Measurements from ENCODE around the gene TRERF1. TPM values are rescaled to one million over a fixed set of nuclear protein-coding genes. Genes with fewer than 3 reads are reported as not detected.

TRERF1 gene
- total RNA-seq, 1 donor from 2014 or later: 49.1 TPM

GRCh38 chr6:42260396-42260888 is 191.3 kb downstream of the TRERF1 start:
- intact Hi-C loops (cut with micrococcal nuclease): loop anchor here (2.0 to 5.0 kb wide), 2 partner anchors 192 to 272 kb away; no protein-coding TSS in a partner anchor

DNA sequence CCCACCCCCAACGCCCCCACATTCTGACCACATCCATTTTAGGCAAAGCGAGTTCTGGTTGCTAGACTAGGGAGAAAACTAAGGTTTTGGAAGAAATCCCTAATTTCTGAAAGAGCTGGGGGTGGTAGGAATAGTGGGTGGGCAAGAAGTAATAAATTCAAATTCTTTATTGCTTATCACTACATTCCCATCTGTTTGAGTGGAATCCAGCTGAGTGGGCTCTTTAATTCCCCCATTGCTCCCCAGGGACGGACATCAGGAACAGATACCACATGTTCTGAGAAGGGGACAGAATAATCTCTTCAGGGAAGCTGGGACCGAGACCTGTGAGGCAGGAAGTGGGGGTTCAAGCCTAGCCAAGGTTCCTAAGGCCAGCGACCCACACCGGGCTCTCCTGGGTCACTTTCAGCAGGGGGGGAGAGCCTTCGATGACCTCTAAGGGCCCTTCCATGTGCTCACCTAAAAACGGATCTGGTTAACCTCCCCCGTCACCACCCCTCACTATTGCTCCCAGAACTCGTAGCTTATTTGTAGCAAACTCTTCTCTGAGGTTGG is 191.8 kb downstream of the TRERF1 start:
- intact Hi-C loops (cut with micrococcal nuclease): loop anchor here (2.0 to 5.0 kb wide), 2 partner anchors 193 to 272 kb away; no protein-coding TSS in a partner anchor

GRCh38 chr6:42259286-42259685 is 192.4 kb downstream of the TRERF1 start:
- intact Hi-C loops (cut with micrococcal nuclease): no loop called here

DNA sequence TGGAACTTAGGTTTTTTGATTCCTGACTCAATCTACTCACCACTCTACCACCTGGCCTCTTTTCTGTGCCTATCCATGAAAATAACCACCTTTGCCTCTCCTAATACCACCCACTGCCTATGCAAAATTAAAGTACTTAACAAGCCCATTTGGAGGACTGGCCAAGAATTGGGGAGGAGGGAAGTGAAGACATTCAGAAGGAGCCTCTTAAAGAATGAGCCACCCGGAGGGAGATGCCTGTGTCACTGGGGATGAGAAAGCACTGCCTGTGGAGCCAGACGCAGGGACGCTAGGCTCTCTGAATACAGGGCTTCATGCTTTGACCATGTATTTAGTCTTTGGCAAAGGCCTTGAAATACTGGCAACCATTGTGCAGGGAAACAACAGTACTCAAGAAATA is 194.1 kb downstream of the TRERF1 start:
- intact Hi-C loops (cut with micrococcal nuclease): no loop called here

GRCh38 chr6:42257063-42257462 is 194.7 kb downstream of the TRERF1 start:
- intact Hi-C loops (cut with micrococcal nuclease): no loop called here

DNA sequence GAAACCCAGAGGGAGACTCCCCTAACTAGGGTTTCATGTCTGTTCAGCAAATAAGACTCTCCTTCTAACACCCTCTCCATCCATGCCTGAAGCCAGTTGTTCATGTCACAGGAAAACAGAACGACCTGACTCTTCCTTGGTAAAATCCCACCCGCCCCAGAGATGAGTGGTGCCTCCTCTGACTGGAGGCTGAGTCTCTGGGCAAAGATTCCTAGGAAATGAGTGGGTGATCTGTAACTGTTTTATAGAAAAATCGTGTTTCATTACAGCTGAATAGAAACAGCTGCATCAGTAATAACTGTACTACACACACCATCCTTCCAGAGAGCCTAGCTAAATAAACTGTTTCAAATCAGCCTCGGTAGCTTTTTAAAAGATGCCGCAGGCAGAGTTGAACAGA is 196.7 kb downstream of the TRERF1 start:
- intact Hi-C loops (cut with micrococcal nuclease): no loop called here

DNA sequence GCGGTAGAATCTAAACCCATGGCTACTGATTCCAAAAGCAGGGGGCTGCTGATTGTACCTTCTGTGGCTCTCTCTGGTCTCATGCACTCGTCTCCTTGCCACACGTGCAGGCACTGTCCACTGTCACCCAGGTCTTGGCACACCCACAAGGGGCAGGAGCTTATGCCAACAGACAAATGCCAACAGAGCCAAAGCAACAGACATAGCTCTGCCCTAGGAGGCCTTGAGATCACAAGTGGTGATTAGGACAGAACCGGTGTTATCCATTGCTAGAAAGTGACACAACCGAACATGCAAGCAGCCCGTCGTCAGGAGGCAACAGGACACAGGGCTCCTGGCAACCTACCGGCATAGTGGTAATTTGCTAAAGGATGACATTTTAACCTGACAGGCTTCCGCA is 197.2 kb downstream of the TRERF1 start:
- intact Hi-C loops (cut with micrococcal nuclease): no loop called here

GRCh38 chr6:42251911-42252637 is 199.7 kb downstream of the TRERF1 start:
- intact Hi-C loops (cut with micrococcal nuclease): no loop called here

GRCh38 chr6:42251500-42251899 is 200.2 kb downstream of the TRERF1 start:
- intact Hi-C loops (cut with micrococcal nuclease): no loop called here

- intact Hi-C loops (cut with micrococcal nuclease): no loop called here
Measured at GRCh38 chr6:42250274-42250931, 201.3 kb downstream of the TRERF1 start.

DNA sequence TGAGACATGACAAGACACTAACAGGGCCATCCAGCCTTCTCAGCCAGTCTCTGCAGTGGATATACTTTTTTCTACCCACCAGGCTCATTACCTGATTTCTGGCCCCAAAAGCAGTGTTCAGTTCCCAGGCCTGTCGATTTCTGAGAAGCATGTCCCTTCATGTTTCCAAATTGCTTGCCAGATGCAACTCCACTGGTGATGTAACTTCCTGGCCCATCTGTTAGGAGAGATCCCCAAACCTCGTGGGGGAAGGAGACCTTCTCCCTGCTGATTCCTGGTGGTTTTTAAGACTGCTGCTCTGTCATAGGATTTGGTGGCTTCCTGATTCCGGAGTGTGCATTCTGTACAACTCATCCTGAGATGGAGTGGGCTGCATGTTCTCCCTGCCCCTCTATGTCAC is 202.4 kb downstream of the TRERF1 start:
- intact Hi-C loops (cut with micrococcal nuclease): no loop called here

DNA sequence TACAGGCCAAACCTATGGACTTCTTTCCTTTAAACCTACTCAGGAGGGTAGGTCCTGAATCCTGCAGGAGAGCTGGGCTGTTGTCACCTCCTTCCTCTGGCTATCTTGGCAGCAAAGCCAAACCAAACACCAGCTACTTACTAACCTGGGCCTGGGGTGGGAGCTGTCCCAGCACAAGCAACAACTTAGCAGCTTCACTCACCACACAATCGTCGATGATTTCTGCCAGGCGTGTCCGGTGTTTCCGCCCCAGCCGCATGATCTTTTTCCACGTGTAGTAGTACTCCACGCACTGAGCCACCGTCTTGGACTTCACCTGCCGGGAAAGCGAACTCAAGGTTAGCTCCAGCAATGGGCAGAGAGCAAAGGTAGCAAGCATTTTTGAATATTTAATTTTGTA is 208.7 kb downstream of the TRERF1 start:
- intact Hi-C loops (cut with micrococcal nuclease): no loop called here

- intact Hi-C loops (cut with micrococcal nuclease): no loop called here
Measured at GRCh38 chr6:42241915-42242314, 209.8 kb downstream of the TRERF1 start.

DNA sequence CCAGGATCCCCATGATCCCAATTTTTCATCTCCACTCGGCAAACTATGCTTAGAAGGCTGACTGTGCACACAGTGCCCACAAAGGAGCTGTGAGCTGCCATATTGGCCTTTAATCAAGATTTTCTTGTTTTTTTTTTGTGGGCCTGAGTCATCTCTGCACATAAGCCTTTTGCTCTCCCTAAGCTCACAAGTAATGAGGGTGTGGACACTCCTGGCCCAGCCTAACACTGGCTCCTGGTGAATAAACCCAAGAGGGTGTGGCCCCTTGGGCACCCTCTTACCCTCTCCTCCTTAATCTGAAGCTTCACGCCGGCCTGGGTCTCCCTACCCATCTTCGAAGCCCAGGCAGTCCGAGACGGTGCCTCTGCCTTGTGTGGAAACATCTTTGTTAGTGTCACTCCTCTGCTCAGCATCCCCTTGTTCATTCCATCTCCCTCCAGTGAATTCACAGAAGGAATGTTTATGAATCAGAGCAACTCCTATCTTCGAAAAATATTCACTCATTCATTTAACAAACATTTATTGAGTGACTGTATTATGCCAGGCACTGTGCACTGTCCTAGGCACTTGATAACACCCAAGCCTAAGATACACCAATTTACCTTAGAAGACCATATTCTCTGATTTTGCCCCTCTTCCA is 211.9 kb downstream of the TRERF1 start:
- intact Hi-C loops (cut with micrococcal nuclease): no loop called here

GRCh38 chr6:42239333-42239732 is 212.4 kb downstream of the TRERF1 start:
- intact Hi-C loops (cut with micrococcal nuclease): no loop called here

- intact Hi-C loops (cut with micrococcal nuclease): no loop called here
Measured at GRCh38 chr6:42237857-42238256, 213.9 kb downstream of the TRERF1 start.

DNA sequence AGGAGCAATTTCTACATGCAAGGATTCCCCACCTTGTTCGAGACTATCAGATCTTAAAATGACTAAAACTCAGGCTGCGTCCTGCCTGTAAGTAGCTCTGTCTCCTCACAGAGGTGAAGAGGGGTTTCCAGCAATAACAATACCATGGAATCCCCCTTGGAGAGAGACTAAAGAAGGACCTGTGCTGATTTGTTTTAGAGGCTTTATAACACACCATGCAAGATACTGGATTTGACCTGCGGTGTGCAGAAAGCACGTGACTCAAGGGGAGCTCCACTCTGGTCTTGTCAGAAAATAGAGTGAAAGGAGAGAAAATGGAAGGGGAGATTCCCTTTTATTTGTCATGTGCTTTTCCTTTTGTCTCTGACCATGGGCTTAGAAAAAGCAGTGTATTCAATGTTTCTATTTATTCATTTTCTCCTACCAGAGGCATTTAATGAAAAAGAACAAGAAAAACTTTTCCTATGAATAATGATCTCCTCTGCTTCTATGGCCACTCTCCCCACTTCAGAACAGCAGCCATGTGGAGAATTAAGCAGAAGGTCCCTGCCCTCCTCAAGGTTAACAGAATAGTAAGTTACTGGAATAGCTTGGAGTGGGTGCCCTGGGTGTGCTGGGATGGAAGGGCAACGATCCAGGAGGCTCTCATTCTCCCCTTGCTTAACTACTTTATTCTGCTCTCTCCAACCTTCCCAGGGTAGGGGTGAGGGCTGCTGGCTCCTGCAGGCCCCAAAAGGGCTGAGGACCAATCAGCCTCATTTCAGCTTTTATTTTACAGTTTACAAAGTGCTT is 214.8 kb downstream of the TRERF1 start:
- intact Hi-C loops (cut with micrococcal nuclease): no loop called here

- intact Hi-C loops (cut with micrococcal nuclease): no loop called here
Measured at GRCh38 chr6:42236030-42236429, 215.7 kb downstream of the TRERF1 start.

DNA sequence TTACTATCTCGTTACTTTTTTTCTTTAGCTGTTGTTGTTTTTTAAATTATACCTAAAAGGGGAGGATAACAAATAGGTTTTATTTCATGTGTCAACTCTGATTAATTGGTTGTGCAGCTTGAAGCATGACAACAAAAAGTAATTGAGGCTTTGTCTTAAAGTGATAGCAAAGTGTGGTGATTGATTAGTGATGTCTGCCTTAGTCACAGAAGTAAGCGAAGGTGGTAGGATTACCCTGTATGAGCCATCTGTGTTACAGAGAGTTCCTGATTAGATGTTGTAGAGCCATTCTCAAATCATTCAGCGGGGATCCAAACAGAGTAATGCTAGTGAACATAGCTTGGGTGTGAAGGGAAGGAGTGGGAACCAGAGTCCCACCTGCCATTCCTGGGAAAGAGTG is 219.7 kb downstream of the TRERF1 start:
- intact Hi-C loops (cut with micrococcal nuclease): no loop called here

DNA sequence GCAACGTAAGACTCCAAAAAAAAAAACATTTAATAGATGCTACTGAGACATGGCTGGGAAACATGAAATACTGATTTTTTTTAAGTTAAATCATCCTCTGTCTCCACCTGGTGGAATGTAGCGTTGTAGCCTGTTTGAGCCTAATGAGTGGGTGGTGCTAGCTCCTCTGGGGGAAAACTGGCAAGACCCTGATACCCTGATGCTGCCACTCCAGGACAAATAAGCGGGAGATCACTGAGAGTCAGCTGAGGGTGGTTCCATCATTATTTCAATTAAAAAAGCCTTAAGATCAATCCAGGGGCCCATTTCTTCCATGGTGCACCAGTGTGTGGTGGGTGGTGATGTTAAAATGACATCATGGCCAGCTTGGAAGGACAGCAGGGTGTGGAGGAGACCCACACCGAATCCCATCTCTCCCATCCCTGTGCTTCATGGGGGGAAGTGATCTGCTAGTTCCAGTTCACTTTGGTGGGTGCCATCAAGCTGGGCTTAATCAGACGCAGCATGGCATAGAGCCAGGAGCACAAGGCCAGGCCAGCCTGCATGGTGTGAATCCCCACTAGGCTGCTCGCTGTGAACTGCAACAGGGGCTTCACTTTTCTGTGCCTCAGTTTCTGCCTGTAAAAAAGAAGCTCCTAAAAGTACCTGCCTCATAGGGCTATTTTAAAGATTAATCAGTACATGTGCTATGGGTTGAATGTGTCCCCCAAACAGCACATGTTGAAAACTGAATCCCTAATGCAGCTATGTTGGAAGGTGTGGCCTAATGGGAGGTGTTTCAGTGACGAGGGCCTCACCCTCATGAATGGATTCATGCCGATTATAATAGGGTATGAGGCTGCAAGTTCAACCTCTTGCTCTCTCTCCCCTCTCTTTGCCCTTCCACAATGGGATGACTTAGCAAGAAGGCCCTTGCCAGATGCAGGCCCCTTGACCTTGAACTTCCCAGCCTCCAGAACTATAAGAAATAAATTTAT is 221.1 kb downstream of the TRERF1 start:
- intact Hi-C loops (cut with micrococcal nuclease): no loop called here
